NCI-H2081 (cell line): ENCODE data around the gene CPM.
A peak's percentile ranks its signal among the peaks of the same experiment; 100 is the strongest.

Source experiments
- DNase-seq, 2 experiments: peaks; one replicate each; lab custom pipeline; 2025; lab: John Stamatoyannopoulos, UW

Gene CPM

GRCh38 chr12:68932961-68933893 lies at the start of gene CPM:
Gene CPM, minus strand, starts transcription at chr12:68933171. Its CDS starts 334 bp downstream, at chr12:68932837.
- DNase-seq = peak; percentile 42 to 65

DNA sequence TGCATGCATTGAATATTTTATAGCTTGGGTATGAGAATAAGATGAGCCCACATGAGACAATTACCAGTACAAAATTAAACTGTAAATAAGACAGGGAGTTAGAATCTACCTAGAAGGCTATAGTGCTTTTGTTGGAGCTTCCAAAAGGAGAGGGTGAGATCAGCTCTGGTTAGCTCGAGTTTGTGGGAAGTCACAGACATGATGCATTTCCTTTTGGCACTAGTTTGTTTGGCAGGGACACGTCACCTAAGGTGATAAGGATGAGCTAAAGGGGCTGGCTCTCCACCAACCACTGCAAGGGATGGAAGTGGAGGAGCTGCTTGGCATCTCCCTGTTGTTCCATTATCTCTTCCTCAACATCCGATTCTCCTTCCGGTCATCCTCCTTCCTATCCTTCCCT lies 48.5 kb upstream of the CPM start:
- DNase-seq = no peak

GRCh38 chr12:68980476-68981212 lies 47.7 kb upstream of the CPM start:
- no peak for DNase-seq

GRCh38 chr12:68978678-68979077 lies 45.7 kb upstream of the CPM start:
- DNase-seq = no peak

- DNase-seq = no peak
These were observed 45.1 kb upstream of the CPM start for GRCh38 chr12:68977909-68978610.

DNA sequence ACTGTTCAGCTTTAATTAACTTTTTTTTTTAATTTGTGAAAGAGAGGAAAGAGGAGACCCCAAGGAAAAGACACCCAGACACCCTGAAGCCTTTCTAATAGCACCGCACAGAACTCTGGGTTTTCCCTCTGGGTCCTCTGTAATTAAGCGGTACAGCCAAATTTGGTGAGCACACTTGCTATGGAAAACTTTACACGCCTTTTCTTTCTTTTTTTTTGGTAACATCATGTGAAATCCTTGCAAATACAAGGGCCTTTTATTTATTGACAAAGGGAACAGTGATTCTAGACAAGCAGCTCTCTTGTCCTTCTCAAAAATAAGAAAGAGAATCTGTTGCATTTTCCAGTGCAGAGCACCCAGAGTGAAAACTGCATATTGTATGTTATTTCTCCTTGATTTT lies 44.4 kb upstream of the CPM start:
- no peak for DNase-seq

GRCh38 chr12:68976395-68976841 lies 43.4 kb upstream of the CPM start:
- DNase-seq = no peak

- no peak for DNase-seq
These were observed 42.8 kb upstream of the CPM start for GRCh38 chr12:68975811-68976210.

DNA sequence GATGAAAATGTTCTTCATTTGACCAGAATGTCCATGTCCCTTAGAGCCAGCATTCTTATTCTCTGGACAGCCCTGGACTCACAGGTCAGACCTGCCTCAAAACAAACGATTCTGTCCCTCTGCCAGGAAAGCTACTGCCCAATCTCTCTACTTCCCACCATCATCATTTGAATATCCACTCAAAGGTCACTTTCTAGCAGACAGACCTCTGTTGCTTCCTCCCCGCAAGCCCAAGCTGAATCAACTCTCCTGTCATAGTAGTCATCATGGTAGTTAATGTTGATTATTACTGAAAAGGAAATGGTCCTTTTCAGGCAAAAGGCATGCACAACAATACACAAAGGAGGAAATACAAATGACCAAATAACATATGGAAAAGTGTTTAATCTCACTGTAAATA lies 39.6 kb upstream of the CPM start:
- no peak for DNase-seq

- no peak for DNase-seq
These were observed 38.4 kb upstream of the CPM start for GRCh38 chr12:68971404-68971803.

DNA sequence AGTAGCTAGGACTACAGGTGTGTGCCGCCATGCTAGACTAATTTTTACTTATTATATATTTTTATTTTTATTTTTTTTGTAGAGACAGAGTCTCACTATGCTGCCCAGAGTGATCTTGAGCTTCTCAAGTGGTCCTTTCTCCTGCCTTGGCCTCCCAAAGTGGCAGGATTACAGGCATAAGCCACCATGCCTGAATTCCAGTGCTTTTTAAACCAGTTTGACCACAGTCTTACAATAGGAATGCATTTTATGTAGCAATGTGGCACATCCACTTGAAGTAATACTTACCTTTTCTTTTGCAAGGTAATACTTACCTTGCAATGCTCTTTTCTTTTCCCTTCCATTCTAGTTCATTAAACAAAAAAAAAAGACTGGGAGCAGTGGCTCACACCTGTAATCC lies 38.0 kb upstream of the CPM start:
- no peak for DNase-seq

- DNase-seq = no peak
These were observed 37.3 kb upstream of the CPM start for GRCh38 chr12:68970306-68970705.

DNA sequence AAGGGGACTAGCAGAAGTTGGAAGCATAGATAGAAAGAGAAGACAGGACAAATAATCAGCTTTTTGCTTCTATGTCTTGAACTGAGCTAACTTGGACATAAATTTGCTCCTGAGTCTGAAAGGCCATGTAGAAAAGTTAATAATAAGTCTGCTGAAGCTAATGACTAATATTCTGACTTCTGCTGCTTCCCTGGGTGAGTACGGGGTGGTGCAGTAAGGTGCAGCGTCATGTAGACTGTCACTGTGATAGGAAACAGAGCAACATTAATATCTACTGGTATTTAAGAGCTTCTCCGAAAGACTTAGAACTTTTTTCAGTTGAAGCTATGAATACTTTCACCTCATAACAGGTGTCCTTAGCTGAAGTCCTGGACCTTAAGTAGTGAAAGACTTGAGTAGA lies 34.1 kb upstream of the CPM start:
- no peak for DNase-seq

DNA sequence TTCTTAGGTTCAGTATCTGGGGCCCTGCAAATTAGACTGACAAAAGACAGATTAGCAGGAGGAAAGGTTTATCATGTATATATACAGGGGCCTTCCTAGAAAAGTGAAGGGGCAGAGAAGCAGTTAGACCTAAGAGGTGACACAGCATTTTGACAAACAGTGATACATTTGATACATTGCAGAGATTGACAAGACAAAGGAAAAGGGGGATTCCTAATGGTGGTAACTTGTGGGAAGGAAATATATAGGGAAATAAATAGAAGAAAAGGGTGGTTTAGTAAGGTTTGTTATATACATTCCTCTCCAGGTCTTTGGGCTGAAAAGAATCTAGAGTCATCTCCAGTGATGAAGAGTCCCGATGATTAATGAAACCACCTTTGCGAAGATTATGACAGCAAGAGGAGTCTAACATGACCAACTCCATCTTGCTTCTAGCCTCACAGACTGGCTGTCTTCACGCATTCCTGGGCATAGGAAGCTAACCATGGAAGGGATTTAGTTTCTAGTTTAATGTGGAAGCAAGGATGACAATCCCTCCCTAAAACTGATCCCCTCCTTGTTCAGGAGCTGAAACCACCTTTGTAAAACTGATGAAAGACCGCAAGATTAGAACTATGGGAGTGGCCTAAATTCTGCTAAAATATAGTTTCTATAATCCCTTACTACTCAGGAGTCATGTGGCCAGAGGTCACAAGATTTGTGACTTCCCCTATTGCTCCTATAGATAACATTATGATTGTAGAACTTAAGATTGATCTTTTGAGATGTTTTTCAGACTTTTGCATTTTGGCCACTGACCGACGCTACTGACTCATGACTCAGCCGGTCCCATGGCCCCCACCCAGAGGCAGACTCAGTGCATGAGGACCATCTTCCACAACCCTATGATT lies 31.1 kb upstream of the CPM start:
- no peak for DNase-seq

GRCh38 chr12:68962877-68963855 lies 30.2 kb upstream of the CPM start:
- no peak for DNase-seq

GRCh38 chr12:68959891-68960464 lies 27.0 kb upstream of the CPM start:
- DNase-seq = no peak

DNA sequence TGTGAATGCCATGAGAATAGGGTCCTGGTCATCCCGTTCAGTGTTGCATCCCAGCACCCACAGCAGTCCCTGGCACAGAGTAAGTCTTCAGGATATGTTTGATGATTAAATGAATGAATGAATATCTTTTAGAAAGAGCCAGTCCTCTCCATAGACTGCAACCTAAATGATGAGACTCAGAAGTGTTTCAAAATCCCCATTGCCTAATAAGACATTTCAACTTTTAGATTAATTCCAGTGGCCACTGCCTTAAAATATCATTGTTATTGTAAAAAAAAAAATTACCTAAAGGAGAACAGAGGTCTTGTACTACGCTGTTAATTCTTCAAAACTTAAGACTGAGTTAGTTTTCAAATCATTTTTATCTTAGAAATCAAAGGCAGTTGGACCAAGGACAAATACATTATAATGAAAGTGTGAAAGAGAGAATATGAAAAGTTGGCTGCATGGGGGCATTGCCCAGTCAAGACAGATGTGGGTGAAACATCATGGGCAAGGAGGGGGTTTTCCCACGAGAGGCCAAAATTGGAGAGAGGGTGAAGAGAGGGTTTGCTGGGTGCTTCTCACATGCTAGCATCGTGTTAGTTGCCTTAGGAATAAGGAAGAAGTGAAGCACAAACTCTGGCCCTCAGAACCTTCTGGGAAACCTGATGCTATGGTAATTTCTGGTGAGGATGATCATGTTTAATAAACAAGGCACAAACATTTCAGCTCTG lies 26.3 kb upstream of the CPM start:
- no peak for DNase-seq

DNA sequence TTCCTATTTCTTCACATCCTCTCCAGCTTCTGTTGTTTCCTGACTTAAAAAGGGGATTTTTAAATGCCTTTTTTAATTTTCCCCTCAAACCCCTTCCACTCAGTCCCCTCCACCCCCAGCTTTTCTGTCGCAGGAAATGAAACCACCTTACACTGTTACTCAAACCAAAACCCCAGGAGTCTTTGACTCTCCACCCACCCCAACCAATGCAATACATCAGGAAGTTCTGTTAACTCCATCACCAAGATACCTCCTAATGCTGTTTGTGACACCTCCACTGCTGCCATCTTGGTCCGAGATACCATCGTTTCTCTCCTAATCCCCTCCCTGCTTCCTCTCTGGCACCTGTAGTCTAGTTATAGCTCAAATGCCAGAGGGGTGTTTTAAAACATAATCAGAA lies 25.4 kb upstream of the CPM start:
- DNase-seq = no peak

GRCh38 chr12:68957273-68957672 lies 24.3 kb upstream of the CPM start:
- DNase-seq = no peak
